Endothelial cell of umbilical vein (primary cell): ENCODE data around the gene MLX. TPM values are rescaled to one million over a fixed set of nuclear protein-coding genes. Genes with fewer than 3 reads are reported as not detected.

Source experiments
- BruUV-seq: library from RNA; stranded (reverse); fragments of 400-500 nt; replicated peaks from 2 replicates; lab custom pipeline; 2021; lab: Mats Ljungman, UMichigan
- CTCF ChIA-PET: fragments of 300-600, 350-600 bp; sonication (Branson Sonifier 250); formaldehyde crosslinking; loops from one replicate; lab custom pipeline; 2021; ENCODE audit warnings: antibody characterized with exemption, inconsistent platforms; lab: Charles Lee
- POLR2A ChIA-PET: fragments of 300-600, 350-600 bp; sonication (Branson Sonifier 250); formaldehyde crosslinking; loops from one replicate; lab custom pipeline; 2021; ENCODE audit warnings: antibody characterized with exemption, inconsistent platforms; lab: Charles Lee
- DNase-seq: peaks from one replicate; pipeline ENCODE4 v3.0.0-alpha.2; 2011; ENCODE audit warnings: low read depth, low spot score
- FAIRE-seq: peaks from 2 replicates; lab custom pipeline; 2011; peaks lifted over from hg19 to GRCh38; lab: Jason Lieb, UNC
- H2AFZ ChIP-seq: 2 replicates; pipeline ENCODE4 v1.6.0; 2012; ENCODE audit warnings: low read depth, low read length, control low read depth, inconsistent platforms
- H3K27ac ChIP-seq: 2 replicates; pipeline ENCODE4 v1.5.1; 2011; ENCODE audit warnings: low read depth, mild to moderate bottlenecking, control low read depth, low read length, moderate library complexity; ENCODE audit not compliant: insufficient read depth
- H3K27me3 ChIP-seq, 2 experiments: 2 replicates each; pipeline versions ENCODE4 v1.6.0 to v1.6.1; 2011; ENCODE audit warnings: low read length in 2 of 2, mixed read lengths in 1 of 2; ENCODE audit not compliant: control insufficient read depth in 2 of 2, insufficient read depth in 2 of 2
- H3K36me3 ChIP-seq, 2 experiments: 2 replicates in 1 of 2; 3 replicates in 1 of 2; pipeline ENCODE4 v1.5.1; 2011; ENCODE audit warnings: low read length in 2 of 2, mild to moderate bottlenecking in 1 of 2, moderate library complexity in 1 of 2; ENCODE audit not compliant: control insufficient read depth in 2 of 2, insufficient read depth in 2 of 2; ENCODE audit errors: extremely low read depth in 1 of 2
- H3K4me1 ChIP-seq: 3 replicates; pipeline ENCODE4 v1.5.1; 2011; ENCODE audit warnings: mild to moderate bottlenecking, low read length; ENCODE audit not compliant: control insufficient read depth, insufficient read depth; ENCODE audit errors: extremely low read depth
- H3K4me2 ChIP-seq: 2 replicates; pipeline ENCODE4 v1.6.1; 2011; ENCODE audit warnings: low read length, control low read depth, mixed read lengths; ENCODE audit not compliant: insufficient read depth
- H3K4me3 ChIP-seq, 3 experiments: fragments of 200-600 bp in 1 of 3; sonication (generic), shearing (Covaris generic) in 1 of 3; replicated peaks in 1 of 3; 2 replicates each; pipeline ENCODE4 v1.5.1; 2011 to 2016; ENCODE audit warnings: control low read depth in 3 of 3, low read length in 3 of 3, mild to moderate bottlenecking in 2 of 3, inconsistent platforms in 1 of 3, low read depth in 1 of 3, moderate library complexity in 1 of 3; ENCODE audit not compliant: insufficient read depth in 1 of 3
- H3K79me2 ChIP-seq: 2 replicates; pipeline ENCODE4 v1.6.0; 2012; ENCODE audit warnings: low read length, inconsistent platforms; ENCODE audit not compliant: control insufficient read depth, insufficient read depth
- H3K9ac ChIP-seq: replicated peaks from 2 replicates; pipeline ENCODE3; 2011; ENCODE audit warnings: low read length, control low read depth; ENCODE audit not compliant: insufficient read depth; ENCODE audit errors: extremely low read depth
- H3K9me1 ChIP-seq: replicated peaks from 3 replicates; pipeline ENCODE4 v1.6.0; 2011; ENCODE audit warnings: mild to moderate bottlenecking, low read length; ENCODE audit not compliant: control insufficient read depth, insufficient read depth; ENCODE audit errors: extremely low read depth
- H3K9me3 ChIP-seq: replicated peaks from 2 replicates; pipeline ENCODE4 v1.5.1; 2012; ENCODE audit warnings: low read length, inconsistent platforms; ENCODE audit not compliant: control insufficient read depth, insufficient read depth
- H4K20me1 ChIP-seq: replicated peaks from 2 replicates; pipeline ENCODE3; 2011; ENCODE audit warnings: mild to moderate bottlenecking, low read length; ENCODE audit not compliant: control insufficient read depth, insufficient read depth; ENCODE audit errors: extremely low read depth
- CTCF ChIP-seq, 2 donors: IDR thresholded peaks; 1 replicate in 1 of 2; 2 replicates in 1 of 2; pipeline ENCODE4 v1.5.1; 2011; ENCODE audit warnings: low read length in 2 of 2, mild to moderate bottlenecking in 2 of 2, moderate library complexity in 2 of 2, control low read depth in 1 of 2, inconsistent platforms in 1 of 2, low read depth in 1 of 2; ENCODE audit not compliant: insufficient read depth in 1 of 2; ENCODE audit errors: extremely low read depth in 1 of 2
- EZH2 ChIP-seq: IDR thresholded peaks from 2 replicates; pipeline ENCODE4 v1.6.1; 2012; ENCODE audit warnings: borderline replicate concordance, low read depth, mild to moderate bottlenecking, moderate library complexity, low read length, inconsistent platforms; ENCODE audit not compliant: severe bottlenecking
- FOS ChIP-seq: IDR thresholded peaks from 2 replicates; pipeline ENCODE4 v1.6.1; 2011; ENCODE audit warnings: mild to moderate bottlenecking, low read length, moderate library complexity, borderline replicate concordance; ENCODE audit not compliant: insufficient read depth
- GATA2 ChIP-seq: IDR thresholded peaks from 2 replicates; pipeline ENCODE4 v1.7.0; 2011; ENCODE audit warnings: low read depth, mild to moderate bottlenecking, moderate library complexity, mixed read lengths, low read length; ENCODE audit not compliant: insufficient read length, insufficient read depth
- JUN ChIP-seq: IDR thresholded peaks from 2 replicates; pipeline ENCODE4 v1.6.1; 2011; ENCODE audit warnings: borderline replicate concordance, low read depth; ENCODE audit not compliant: insufficient read length, insufficient read depth
- MAX ChIP-seq: IDR thresholded peaks from 2 replicates; pipeline ENCODE4 v1.6.1; 2011; ENCODE audit not compliant: insufficient read depth, insufficient read length
- MYC ChIP-seq: IDR thresholded peaks from one replicate; pipeline ENCODE4 v1.6.1; 2011; ENCODE audit warnings: mild to moderate bottlenecking, low read depth, low read length
- POLR2A ChIP-seq: IDR thresholded peaks from 2 replicates; pipeline ENCODE4 v1.6.1; 2012; ENCODE audit warnings: low read depth, mild to moderate bottlenecking, control low read depth, low read length
- POLR2AphosphoS5 ChIP-seq: IDR thresholded peaks from 2 replicates; pipeline ENCODE4 v1.6.1; 2012; ENCODE audit warnings: low read depth, mild to moderate bottlenecking, control low read depth, low read length, moderate library complexity; ENCODE audit not compliant: insufficient read depth
- dilution Hi-C: fragments of 300-500 bp; cut with MboI; formaldehyde crosslinking; loops from one replicate; pipeline ENCODE4 v1.15.0; 2019; ENCODE audit warnings: low sequenced_read_pairs; ENCODE audit not compliant: extremely low pct_ligation_motif_present
- intact Hi-C: fragments of 100-400 bp; cut with micrococcal nuclease; formaldehyde crosslinking; loops from one replicate; pipeline ENCODE4 v1.10.0; 2022
- polyA plus RNA-seq, 4 experiments: library from polyadenylated mRNA; depleted of rRNA in 3 of 4; stranded (reverse) in 3 of 4; unstranded in 1 of 4; fragments of >200 nt; gene quantifications; 2 replicates each; pipeline versions ENCODE4 v1.2.1 to v1.2.3, GENCODE V29; 2011 to 2012; ENCODE audit warnings: missing spikeins in 1 of 4
- total RNA-seq: library from RNA; stranded (reverse); gene quantifications from 2 replicates; pipeline ENCODE4 v1.2.3, GENCODE V29; 2021

The MLX gene
- total and polyA plus RNA-seq, 2 donors (not counting 3 experiments of a cell fraction or from before 2014, with no cell fraction given) = 40.3 to 42.7 TPM

GRCh38 chr17:42585353-42585752, 18.5 kb downstream of the MLX start:
- H3K9me1 ChIP-seq = no peaks in the 10 kb centered on the region
- no peak for DNase-seq
- no peak for FAIRE-seq
- no peak overlapping the region for H2AFZ ChIP-seq
- no peaks in the 10 kb centered on the region for H3K4me1 ChIP-seq
- BruUV-seq = no TSS peak
- intact Hi-C loops (no loop called here), dilution Hi-C loops (no loop called here)
- no peaks in the 10 kb centered on the region for H3K27me3 ChIP-seq
- POLR2A ChIA-PET = no interaction called here
- H3K4me2 ChIP-seq = no peak overlapping the region
- no peak overlapping the region for H3K27ac ChIP-seq
- no peaks in the 10 kb centered on the region for H3K79me2 ChIP-seq
- CTCF ChIA-PET = interaction anchor here (1.0 kb wide), 1 partner anchor 178 kb away, joined by 3 read pairs; no protein-coding TSS in a partner anchor
- H3K9ac ChIP-seq = no peak overlapping the region
- no peak overlapping the region for H3K4me3 ChIP-seq
- H3K36me3 ChIP-seq = peaks cover 16 to 49% of the 10 kb centered on the region in 2 experiments
- H3K9me3 ChIP-seq = no peaks in the 10 kb centered on the region
- TF ChIP-seq GATA2 = no peak
- no peak for TF ChIP-seq POLR2A
- no peak for TF ChIP-seq JUN
- no peak for TF ChIP-seq FOS
- no peak for TF ChIP-seq CTCF (IDR thresholded peaks at IDR 0.05; ENCODE audit: extremely low read depth in 1 of 2, insufficient read depth in 1 of 2, low read depth in 1 of 2, low read length in 2 of 2)
- no peak for TF ChIP-seq MAX
- no peak for TF ChIP-seq MYC
- no peak for TF ChIP-seq EZH2
- no peak for TF ChIP-seq POLR2AphosphoS5
- H4K20me1 ChIP-seq = no peaks in the 10 kb centered on the region
